ENCODE results near the gene CDKL5. TPM values are rescaled to one million over a fixed set of nuclear protein-coding genes. Genes with fewer than 3 reads are reported as not detected.

CDKL5 gene
- total and polyA plus RNA-seq, 8 donors = 10.6 to 37.6 (median 12.8) TPM

- peak overlapping the region; percentile 13 to 48 for H3K27ac ChIP-seq
- ATAC-seq (peak; percentile 36), DNase-seq (no peak)
- no peaks in the 10 kb centered on the region for H3K9me3 ChIP-seq
- H3K36me3 ChIP-seq = no peaks in the 10 kb centered on the region
- intact Hi-C loops (cut with DNase I) = no loop called here
- peaks cover 0 to 4% of the 10 kb centered on the region in 2 donors for H3K4me1 ChIP-seq
- H3K4me3 ChIP-seq = no peak overlapping the region
- no peaks in the 10 kb centered on the region for H3K27me3 ChIP-seq
- no peak for TF ChIP-seq CTCF (IDR thresholded peaks at IDR 0.05)
Measured at GRCh38 chrX:18701621-18702361, 276.4 kb downstream of the CDKL5 start.

GRCh38 chrX:18702362-18703195 lies 277.2 kb downstream of the CDKL5 start:
- intact Hi-C loops (cut with DNase I) = no loop called here
- H3K27me3 ChIP-seq = no peaks in the 10 kb centered on the region
- TF ChIP-seq CTCF (IDR thresholded peaks at IDR 0.05) = no peak
- H3K4me3 ChIP-seq = no peak overlapping the region
- no peaks in the 10 kb centered on the region for H3K36me3 ChIP-seq
- peak overlapping the region; percentile 13 to 48 for H3K27ac ChIP-seq
- H3K4me1 ChIP-seq = peaks cover 0 to 4% of the 10 kb centered on the region in 2 donors
- peak; percentile 72 for ATAC-seq
- H3K9me3 ChIP-seq = no peaks in the 10 kb centered on the region
- DNase-seq = no peak

Other genes with a start within 250 kb of the CDKL5 start
- gene BEND2, start 204.7 kb upstream of the CDKL5 start, total RNA-seq = not detected
- gene BEND2, start 204.7 kb upstream of the CDKL5 start, polyA plus RNA-seq (ENCODE audit: insufficient read length in 6 of 6) = under 1 TPM; 0.08 to 0.17 (median 0.10) TPM
- 1 to 10 TPM in 1 of 2 donors, under 1 TPM in 1; 0.97 to 1.7 TPM for gene SCML2, start 70.9 kb upstream of the CDKL5 start, total RNA-seq
- 10 to 100 TPM in 4 of 6 donors, 1 to 10 TPM in 2; 9.2 to 12.4 (median 10.3) TPM for gene SCML2, start 70.9 kb upstream of the CDKL5 start, polyA plus RNA-seq (ENCODE audit: insufficient read length in 6 of 6)
- 1 to 10 TPM; 3.8 to 5.2 TPM for gene RS1, start 246.5 kb downstream of the CDKL5 start, total RNA-seq
- gene RS1, start 246.5 kb downstream of the CDKL5 start, polyA plus RNA-seq (ENCODE audit: insufficient read length in 6 of 6) = under 1 TPM; 0.15 to 0.31 (median 0.23) TPM

Data from left lung (tissue), 10 donors.